PFSK-1 (cell line): ENCODE data around the gene SUCLG1.

Experiments
- FOXP2 ChIP-seq: optimal IDR thresholded peaks from 2 replicates; pipeline ENCODE3; 2011; ENCODE audit warnings: borderline replicate concordance, control low read depth, inconsistent platforms; ENCODE audit not compliant: insufficient read depth; ENCODE audit errors: extremely low read length, extremely low read depth
- POLR2AphosphoS5 ChIP-seq: IDR thresholded peaks from 2 replicates; pipeline ENCODE4 v1.6.1; 2012; ENCODE audit warnings: low read depth, mild to moderate bottlenecking, control low read depth, low read length, moderate library complexity
- REST ChIP-seq, 2 experiments: IDR thresholded peaks; 2 replicates each; pipeline versions ENCODE4 v1.6.1 to v1.8.0; 2011 to 2012; ENCODE audit warnings: low read depth in 2 of 2, low read length in 2 of 2, control low read depth in 1 of 2, inconsistent platforms in 1 of 2, mild to moderate bottlenecking in 1 of 2, moderate library complexity in 1 of 2; ENCODE audit not compliant: insufficient read depth in 1 of 2
- SIN3A ChIP-seq: IDR thresholded peaks from 2 replicates; pipeline ENCODE4 v1.6.1; 2012; ENCODE audit warnings: mild to moderate bottlenecking, low read length, moderate library complexity, borderline replicate concordance; ENCODE audit not compliant: insufficient read depth
- TAF1 ChIP-seq: IDR thresholded peaks from 2 replicates; pipeline ENCODE4 v1.6.1; 2012; ENCODE audit warnings: low read length, control low read depth, borderline replicate concordance; ENCODE audit not compliant: insufficient read depth

SUCLG1 gene

GRCh38 chr2:84481702-84482101 is 22.6 kb upstream of the SUCLG1 start:
- TF ChIP-seq POLR2AphosphoS5 (no peak), REST (IDR thresholded peaks at IDR 0.05; ENCODE audit: insufficient read depth in 1 of 2, low read depth in 2 of 2, low read length in 2 of 2) (no peak), FOXP2 (no peak), SIN3A (no peak), TAF1 (no peak)

GRCh38 chr2:84478867-84479266 is 19.8 kb upstream of the SUCLG1 start:
- no peak for TF ChIP-seq REST (IDR thresholded peaks at IDR 0.05; ENCODE audit: insufficient read depth in 1 of 2, low read depth in 2 of 2, low read length in 2 of 2)
- TF ChIP-seq SIN3A: no peak
- no peak for TF ChIP-seq TAF1
- TF ChIP-seq POLR2AphosphoS5: no peak
- no peak for TF ChIP-seq FOXP2

GRCh38 chr2:84477886-84478285 is 18.8 kb upstream of the SUCLG1 start:
- no peak for TF ChIP-seq REST (IDR thresholded peaks at IDR 0.05; ENCODE audit: insufficient read depth in 1 of 2, low read depth in 2 of 2, low read length in 2 of 2)

- TF ChIP-seq TAF1: no peak
- no peak for TF ChIP-seq POLR2AphosphoS5
- TF ChIP-seq SIN3A: no peak
- TF ChIP-seq FOXP2: no peak
- TF ChIP-seq REST (IDR thresholded peaks at IDR 0.05; ENCODE audit: insufficient read depth in 1 of 2, low read depth in 2 of 2, low read length in 2 of 2): no peak
Observed at GRCh38 chr2:84474176-84474575, 15.1 kb upstream of the SUCLG1 start.

GRCh38 chr2:84472856-84473565 is 13.9 kb upstream of the SUCLG1 start:
- no peak for TF ChIP-seq FOXP2
- no peak for TF ChIP-seq POLR2AphosphoS5
- TF ChIP-seq SIN3A: no peak
- no peak for TF ChIP-seq TAF1
- no peak for TF ChIP-seq REST (IDR thresholded peaks at IDR 0.05; ENCODE audit: insufficient read depth in 1 of 2, low read depth in 2 of 2, low read length in 2 of 2)
